ENCODE results near the gene ISYNA1.

Gene ISYNA1

DNA sequence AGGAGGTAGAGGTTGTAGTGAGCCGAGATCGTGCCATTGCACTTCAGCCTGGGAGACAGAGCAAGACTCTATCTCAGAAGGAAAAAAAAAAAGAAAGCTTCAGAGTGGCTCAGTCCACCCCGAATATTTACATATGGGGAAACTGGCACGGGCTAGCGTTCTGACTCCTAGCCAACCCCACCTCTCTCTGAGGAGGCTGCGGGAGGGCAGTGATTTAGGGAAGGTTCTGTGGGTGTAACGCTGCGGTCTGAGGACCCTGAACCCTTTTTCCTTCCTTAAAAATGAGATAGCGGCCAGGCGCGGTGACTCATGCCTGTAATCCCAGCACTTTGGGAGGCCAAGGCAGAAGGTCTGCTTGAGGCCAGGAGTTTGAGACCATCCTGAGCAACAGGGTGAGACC is 45.5 kb downstream of the ISYNA1 start:
- no peak for DNase-seq (ENCODE audit: low read depth in 2 of 2)

DNA sequence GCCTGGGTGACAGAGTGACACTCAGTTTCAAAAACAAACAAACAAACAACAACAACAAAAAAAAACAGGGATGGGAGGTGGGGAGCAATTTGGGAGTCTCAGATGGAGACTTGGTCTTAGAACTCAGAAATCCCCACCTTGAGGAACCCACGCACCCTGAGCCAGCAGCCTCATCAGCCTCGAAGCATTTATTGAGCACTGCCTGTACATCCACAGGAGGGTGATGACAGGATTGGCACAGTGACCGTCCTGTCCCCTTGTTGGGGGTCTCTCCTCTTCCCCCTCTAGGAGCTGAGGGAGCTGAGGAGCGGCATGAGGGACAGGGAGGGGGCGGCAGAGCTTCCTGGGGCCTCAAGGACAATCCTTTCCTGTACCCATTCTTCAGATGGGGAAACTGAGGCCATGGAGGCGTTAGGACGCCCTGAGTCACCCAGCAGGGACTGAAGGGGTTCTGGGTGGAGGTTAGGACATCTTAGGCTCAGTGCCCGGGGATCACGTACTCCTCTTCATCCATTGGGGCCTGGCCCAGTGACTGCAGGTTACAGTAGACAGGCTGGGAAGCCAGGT is 46.3 kb downstream of the ISYNA1 start:
- DNase-seq (ENCODE audit: low read depth in 2 of 2): no peak

DNA sequence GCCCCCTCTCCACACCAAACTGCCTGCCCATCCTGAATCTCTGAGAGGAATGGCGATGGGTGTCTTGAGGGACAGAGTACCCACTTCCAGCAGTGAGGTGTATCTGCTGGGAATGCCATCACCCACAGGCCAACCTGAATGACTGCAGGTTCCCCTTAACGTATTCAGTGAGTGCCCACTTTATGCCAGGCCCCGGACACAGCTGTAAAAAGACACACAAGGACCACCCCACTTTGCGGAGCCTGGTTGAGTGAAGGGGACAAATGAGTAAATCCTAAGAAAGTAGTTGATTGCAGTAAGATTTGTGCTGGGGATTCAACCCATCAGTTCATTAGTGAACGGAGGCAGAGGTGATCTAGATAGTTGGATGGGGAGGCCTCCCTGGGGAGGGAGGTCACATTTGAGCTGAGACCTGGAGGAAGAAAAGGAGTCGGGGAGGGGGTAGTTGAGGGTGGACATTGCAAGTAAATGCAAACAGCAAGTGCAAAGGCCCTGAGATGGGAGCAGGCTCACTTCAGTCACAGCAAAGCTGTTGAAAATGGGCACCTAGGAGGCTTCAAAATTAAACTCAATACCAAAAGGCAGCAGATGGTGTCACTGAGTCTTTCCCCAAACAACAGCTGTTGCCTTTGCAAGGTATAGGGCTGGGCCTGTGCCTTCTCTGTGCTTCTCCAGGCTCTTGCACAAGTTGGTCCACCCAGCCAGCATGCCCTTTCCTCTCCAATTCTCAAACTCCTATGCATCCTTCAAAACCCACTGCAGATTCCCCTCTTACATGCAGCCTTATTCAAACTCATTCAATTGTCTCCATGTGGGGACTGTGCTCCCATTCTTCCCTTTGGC is 47.6 kb downstream of the ISYNA1 start:
- DNase-seq (ENCODE audit: low read depth in 2 of 2): no peak

DNA sequence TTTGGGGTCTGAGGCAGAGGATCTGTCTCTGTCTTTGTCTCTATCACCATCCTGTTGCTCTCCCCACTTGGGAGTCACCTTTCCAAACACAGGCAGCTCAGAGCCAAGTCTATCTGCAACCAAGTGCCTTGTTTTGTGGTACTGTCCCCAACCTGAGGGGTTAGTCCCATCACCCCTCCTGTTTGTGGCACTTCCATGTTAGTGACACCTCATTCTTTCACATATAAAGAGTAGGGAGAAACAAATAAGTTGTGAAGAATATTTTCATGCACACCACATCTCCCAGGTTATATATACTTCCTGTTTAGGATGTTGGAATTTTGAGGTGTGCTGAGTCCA is 48.2 kb downstream of the ISYNA1 start:
- no peak for DNase-seq (ENCODE audit: low read depth in 2 of 2)

DNA sequence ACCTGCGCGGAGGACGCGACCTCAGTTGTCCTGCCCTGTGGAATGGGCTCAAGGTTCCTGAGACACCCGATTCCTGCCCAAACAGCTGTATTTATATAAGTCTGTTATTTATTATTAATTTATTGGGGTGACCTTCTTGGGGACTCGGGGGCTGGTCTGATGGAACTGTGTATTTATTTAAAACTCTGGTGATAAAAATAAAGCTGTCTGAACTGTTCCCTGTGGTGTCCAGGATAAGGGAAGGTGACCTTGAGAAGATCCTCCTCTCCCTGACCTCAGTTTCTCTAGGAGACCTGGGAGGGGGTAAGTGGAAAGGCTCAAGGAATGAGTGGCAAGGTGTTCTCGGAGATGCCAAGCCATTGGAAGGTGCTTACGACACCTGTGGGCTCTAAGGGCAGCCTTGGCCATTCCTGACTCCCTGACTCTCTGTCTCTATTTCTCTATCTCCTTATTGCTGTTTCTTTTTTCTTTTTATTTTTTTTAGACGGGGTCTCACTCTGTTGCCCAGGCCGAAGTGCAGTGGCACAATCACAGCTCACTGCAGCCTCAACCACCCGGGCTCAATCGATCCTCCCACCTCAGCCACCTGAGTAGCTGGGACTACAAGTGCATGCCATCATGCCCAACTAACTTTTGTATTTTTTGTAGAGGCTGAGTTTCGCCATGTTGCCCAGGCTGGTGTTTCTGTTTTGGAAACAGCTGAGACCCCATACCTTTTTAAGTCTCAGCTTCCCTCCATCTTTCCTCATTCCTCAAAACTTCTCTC is 48.8 kb downstream of the ISYNA1 start:
- DNase-seq (ENCODE audit: low read depth in 2 of 2): no peak

DNA sequence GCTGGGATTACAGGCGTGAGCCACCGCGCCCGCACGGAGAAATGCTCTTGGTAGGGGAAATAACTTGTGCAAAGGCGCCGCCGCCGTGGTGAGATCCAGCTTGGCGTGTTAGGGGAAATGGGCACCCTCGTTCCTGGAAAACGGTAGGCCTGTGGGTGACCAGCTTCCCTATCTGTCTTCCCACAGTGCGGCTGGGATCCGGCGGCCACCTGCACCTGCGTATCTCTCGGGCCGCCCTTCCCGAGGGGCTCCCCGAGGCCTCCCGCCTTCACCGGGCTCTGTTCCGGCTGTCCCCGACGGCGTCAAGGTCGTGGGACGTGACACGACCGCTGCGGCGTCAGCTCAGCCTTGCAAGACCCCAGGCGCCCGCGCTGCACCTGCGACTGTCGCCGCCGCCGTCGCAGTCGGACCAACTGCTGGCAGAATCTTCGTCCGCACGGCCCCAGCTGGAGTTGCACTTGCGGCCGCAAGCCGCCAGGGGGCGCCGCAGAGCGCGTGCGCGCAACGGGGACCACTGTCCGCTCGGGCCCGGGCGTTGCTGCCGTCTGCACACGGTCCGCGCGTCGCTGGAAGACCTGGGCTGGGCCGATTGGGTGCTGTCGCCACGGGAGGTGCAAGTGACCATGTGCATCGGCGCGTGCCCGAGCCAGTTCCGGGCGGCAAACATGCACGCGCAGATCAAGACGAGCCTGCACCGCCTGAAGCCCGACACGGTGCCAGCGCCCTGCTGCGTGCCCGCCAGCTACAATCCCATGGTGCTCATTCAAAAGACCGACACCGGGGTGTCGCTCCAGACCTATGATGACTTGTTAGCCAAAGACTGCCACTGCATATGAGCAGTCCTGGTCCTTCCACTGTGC is 49.6 kb downstream of the ISYNA1 start:
- peak; percentile 61 to 71 for DNase-seq (ENCODE audit: low read depth in 2 of 2)

DNA sequence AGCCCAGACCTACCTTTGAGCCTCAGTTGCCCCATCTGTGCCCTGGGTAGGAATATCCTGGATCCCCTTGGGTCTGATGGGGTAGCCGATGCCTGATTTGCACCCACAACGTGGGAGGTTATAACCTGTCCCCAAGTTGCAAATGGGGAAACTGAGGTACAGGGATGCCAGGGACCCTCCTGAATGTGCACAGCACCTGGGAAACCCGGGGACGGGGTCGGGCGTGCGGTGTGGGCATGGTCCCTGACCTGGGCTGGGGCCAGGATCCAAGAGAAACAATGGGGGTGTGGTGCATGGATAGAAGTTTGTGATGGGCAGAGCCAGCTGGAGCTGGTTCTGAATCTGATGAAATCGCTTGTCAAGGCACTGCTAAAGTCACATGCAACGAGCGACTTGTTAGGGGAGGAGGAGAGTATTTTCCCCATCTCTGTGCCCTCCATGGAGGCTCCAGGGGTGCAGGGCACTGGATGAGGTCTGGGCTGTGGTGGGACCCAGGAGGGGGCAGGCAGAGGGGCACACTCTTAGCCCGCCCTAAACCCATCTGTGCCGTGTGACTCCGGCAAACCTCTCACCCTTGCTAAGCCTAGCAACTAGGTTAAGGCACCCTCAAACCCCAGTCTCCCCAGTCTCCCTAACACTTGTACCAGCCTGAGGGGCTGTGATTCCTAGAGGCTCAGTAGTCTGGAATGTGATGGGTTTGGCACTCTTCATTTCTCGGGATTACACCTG is 51.2 kb downstream of the ISYNA1 start:
- no peak for DNase-seq (ENCODE audit: low read depth in 2 of 2)

DNA sequence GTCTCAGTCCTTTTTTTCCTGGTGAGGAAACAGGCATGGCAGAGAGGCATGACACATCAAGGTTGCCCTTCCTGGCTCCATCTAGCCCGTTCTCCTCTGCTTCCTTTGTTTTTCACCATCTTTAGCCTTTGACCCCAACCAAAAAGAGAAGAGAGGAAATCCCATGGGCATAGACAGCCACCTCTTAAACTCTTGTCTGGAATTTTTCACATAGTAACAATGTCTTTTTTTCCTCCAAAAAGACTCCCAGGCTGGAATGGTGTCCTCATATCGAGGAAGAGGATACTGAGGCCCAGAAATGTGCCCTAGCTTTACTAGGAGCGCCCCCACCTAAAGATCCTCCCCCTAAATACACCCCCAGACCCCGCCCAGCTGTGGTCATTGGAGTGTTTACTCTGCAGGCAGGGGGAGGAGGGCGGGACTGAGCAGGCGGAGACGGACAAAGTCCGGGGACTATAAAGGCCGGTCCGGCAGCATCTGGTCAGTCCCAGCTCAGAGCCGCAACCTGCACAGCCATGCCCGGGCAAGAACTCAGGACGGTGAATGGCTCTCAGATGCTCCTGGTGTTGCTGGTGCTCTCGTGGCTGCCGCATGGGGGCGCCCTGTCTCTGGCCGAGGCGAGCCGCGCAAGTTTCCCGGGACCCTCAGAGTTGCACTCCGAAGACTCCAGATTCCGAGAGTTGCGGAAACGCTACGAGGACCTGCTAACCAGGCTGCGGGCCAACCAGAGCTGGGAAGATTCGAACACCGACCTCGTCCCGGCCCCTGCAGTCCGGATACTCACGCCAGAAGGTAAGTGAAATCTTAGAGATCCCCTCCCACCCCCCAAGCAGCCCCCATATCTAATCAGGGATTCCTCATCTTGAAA is 52.0 kb downstream of the ISYNA1 start, which contains the start of gene GDF15:
Gene GDF15 (plus strand): TSS at position 484 of the 868 bp plus-strand sequence. CDS start 32 bp downstream, at position 516.
- DNase-seq (ENCODE audit: low read depth in 2 of 2): no peak

DNA sequence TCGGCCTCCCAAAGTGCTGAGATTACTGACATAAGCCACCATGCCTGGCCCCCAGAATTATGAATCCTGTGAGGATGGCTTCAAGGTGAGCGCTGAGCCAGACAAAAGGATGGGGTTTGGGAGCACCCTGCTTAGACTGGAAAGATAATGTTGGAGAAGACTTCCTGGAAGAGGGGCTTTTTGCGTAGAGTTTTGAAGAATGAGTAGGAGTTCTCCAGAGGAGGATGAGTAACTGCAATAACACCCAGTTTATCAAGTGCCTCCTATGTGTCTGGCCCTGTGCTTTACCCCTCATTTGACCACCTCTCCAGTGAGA is 52.6 kb downstream of the ISYNA1 start:
- no peak for DNase-seq (ENCODE audit: low read depth in 2 of 2)

DNA sequence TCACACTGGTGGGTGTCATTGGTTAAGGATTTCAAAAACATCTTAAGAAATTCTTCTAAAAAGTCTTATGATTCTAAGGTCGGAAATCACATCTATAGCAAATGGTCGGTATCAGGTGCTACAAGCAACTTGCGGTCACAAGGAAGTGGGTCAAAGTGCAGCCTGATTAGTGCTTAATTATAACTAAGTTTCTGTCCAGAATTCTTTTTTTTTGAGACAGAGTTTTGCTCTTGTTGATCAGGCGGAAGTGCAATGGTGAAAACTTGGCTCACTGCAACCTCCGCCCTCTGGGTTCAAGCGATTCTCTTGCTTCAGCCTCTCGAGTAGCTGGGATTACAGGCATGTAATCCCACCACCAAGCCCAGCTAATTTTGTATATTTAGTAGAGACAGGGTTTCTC is 53.2 kb downstream of the ISYNA1 start:
- no peak for DNase-seq (ENCODE audit: low read depth in 2 of 2)

Data from activated CD4-positive, alpha-beta T cell treated with anti-CD3 and anti-CD28 coated beads for 24 hours (primary cell).